CD14-positive monocyte (primary cell): ENCODE results near the gene DNALI1. TPM values are rescaled to one million over a fixed set of nuclear protein-coding genes. Genes with fewer than 3 reads are reported as not detected.
A peak's percentile ranks its signal among the peaks of the same experiment; 100 is the strongest.

Experiments used
- DNase-seq, 3 donors: peaks; one replicate each; pipeline ENCODE4 v3.0.0-alpha.2; 2011 to 2022
- H2AFZ ChIP-seq: 2 replicates; pipeline ENCODE4 v1.6.0; 2012; ENCODE audit warnings: mild to moderate bottlenecking, low read depth, low read length, inconsistent platforms; ENCODE audit not compliant: insufficient read depth, poor library complexity, severe bottlenecking
- H3K27ac ChIP-seq, 2 donors: 1 replicate in 1 of 2; 2 replicates in 1 of 2; pipeline ENCODE4 v1.5.1; 2012 to 2013; ENCODE audit warnings: low read length in 2 of 2, control low read depth in 1 of 2, inconsistent platforms in 1 of 2, low read depth in 1 of 2, mild to moderate bottlenecking in 1 of 2
- H3K27me3 ChIP-seq, 2 donors: one replicate each; pipeline versions ENCODE4 v1.6.0 to v1.6.1; 2011 to 2013; ENCODE audit warnings: low read length in 2 of 2; ENCODE audit not compliant: control insufficient read depth in 2 of 2, insufficient read depth in 2 of 2
- H3K36me3 ChIP-seq, 2 donors: replicated peaks in 1 of 2; 1 replicate in 1 of 2; 2 replicates in 1 of 2; pipeline versions ENCODE4 v1.5.1 to v1.6.1; 2012 to 2013; ENCODE audit warnings: low read length in 2 of 2, control low read depth in 1 of 2, inconsistent platforms in 1 of 2, mild to moderate bottlenecking in 1 of 2; ENCODE audit not compliant: insufficient read depth in 2 of 2, control insufficient read depth in 1 of 2
- H3K4me1 ChIP-seq, 2 donors: 1 replicate in 1 of 2; 2 replicates in 1 of 2; pipeline versions ENCODE4 v1.5.1 to v1.6.1; 2012 to 2013; ENCODE audit warnings: low read length in 2 of 2, control low read depth in 1 of 2, inconsistent platforms in 1 of 2, mild to moderate bottlenecking in 1 of 2, moderate library complexity in 1 of 2; ENCODE audit not compliant: insufficient read depth in 2 of 2, control insufficient read depth in 1 of 2
- H3K4me2 ChIP-seq: replicated peaks from 2 replicates; pipeline ENCODE3; 2012; ENCODE audit warnings: low read length, moderate library complexity, mild to moderate bottlenecking; ENCODE audit not compliant: poor library complexity, severe bottlenecking; ENCODE audit errors: extremely low read depth
- H3K4me3 ChIP-seq, 3 experiments: fragments of 200-600 bp in 1 of 3; sonication (generic) in 1 of 3; replicated peaks in 1 of 3; 1 replicate in 2 of 3; 2 replicates in 1 of 3; pipeline ENCODE4 v1.5.1; 2011 to 2013; ENCODE audit warnings: low read length in 3 of 3, mild to moderate bottlenecking in 3 of 3, control low read depth in 2 of 3, low read depth in 2 of 3, inconsistent platforms in 1 of 3, moderate library complexity in 1 of 3
- H3K79me2 ChIP-seq: 2 replicates; pipeline ENCODE4 v1.6.0; 2012; ENCODE audit warnings: mild to moderate bottlenecking, control low read depth, inconsistent platforms, low read length, moderate library complexity; ENCODE audit not compliant: insufficient read depth
- H3K9ac ChIP-seq: 2 replicates; pipeline ENCODE4 v1.6.0; 2017; ENCODE audit warnings: low read length, mild to moderate bottlenecking; ENCODE audit not compliant: insufficient read depth, poor library complexity, severe bottlenecking
- H3K9me3 ChIP-seq, 2 donors: replicated peaks in 1 of 2; 1 replicate in 1 of 2; 2 replicates in 1 of 2; pipeline versions ENCODE4 v1.5.1 to v1.6.1; 2012 to 2013; ENCODE audit warnings: low read length in 2 of 2, control low read depth in 1 of 2; ENCODE audit not compliant: control insufficient read depth in 1 of 2, insufficient read depth in 1 of 2
- H4K20me1 ChIP-seq: 2 replicates; pipeline ENCODE4 v1.6.0; 2012; ENCODE audit warnings: mild to moderate bottlenecking, low read length, control low read depth, moderate library complexity; ENCODE audit not compliant: insufficient read depth
- H3K27ac Mint-ChIP-seq, 7 donors: one replicate each; pipeline ENCODE4 v1.8.0; 2020; ENCODE audit warnings: mild to moderate bottlenecking in 7 of 7, mixed read lengths in 7 of 7, moderate library complexity in 6 of 7, inconsistent platforms in 2 of 7
- H3K27me3 Mint-ChIP-seq, 3 donors: one replicate each; pipeline ENCODE4 v1.8.0; 2021 to 2022; ENCODE audit warnings: low read depth in 3 of 3, mild to moderate bottlenecking in 3 of 3, mixed read lengths in 3 of 3, moderate library complexity in 3 of 3, inconsistent platforms in 1 of 3
- H3K36me3 Mint-ChIP-seq, 2 donors: one replicate each; pipeline ENCODE4 v1.8.0; 2020; ENCODE audit warnings: mixed read lengths in 2 of 2, inconsistent platforms in 1 of 2, mild to moderate bottlenecking in 1 of 2
- H3K4me1 Mint-ChIP-seq: one replicate; pipeline ENCODE4 v1.8.0; 2020; ENCODE audit warnings: mild to moderate bottlenecking, mixed read lengths
- H3K4me3 Mint-ChIP-seq, 2 donors: one replicate each; pipeline ENCODE4 v1.8.0; 2020; ENCODE audit warnings: mild to moderate bottlenecking in 2 of 2, mixed read lengths in 2 of 2, moderate library complexity in 1 of 2
- H3K9me3 Mint-ChIP-seq, 7 donors: one replicate each; pipeline ENCODE4 v1.8.0; 2020 to 2022; ENCODE audit warnings: mixed read lengths in 7 of 7, mild to moderate bottlenecking in 6 of 7, moderate library complexity in 6 of 7, inconsistent platforms in 2 of 7
- WGBS: methylation state at CpG from one replicate; pipeline ENCODE4 v1.1.5; 2013; ENCODE audit warnings: missing lambda C conversion rate; ENCODE audit not compliant: insufficient coverage; 5-methylcytosine and 5-hydroxymethylcytosine counted together
- intact Hi-C, 2 donors: fragments of 100-400 bp; cut with micrococcal nuclease; formaldehyde crosslinking; loops; one replicate each; pipeline versions ENCODE4 v1.15.0 to v1.15.1; 2023
- polyA minus RNA-seq: library from RNA; depleted of rRNA, polyadenylated mRNA; stranded (reverse); fragments of >200 nt; gene quantifications from 2 replicates; pipeline ENCODE4 v1.2.3, GENCODE V29; 2012
- polyA plus RNA-seq, 3 donors: library from polyadenylated mRNA; depleted of rRNA in 1 of 3; unstranded in 2 of 3; stranded (reverse) in 1 of 3; fragments of 300-500 nt in 2 of 3; fragments of >200 nt in 1 of 3; fragmentation: Illumina TruSeq in 2 of 3; gene quantifications; 1 replicate in 2 of 3; 2 replicates in 1 of 3; pipeline ENCODE4 v1.2.3, GENCODE V29; 2012 to 2021
- total RNA-seq, 12 experiments: library from RNA in 1 of 12; stranded (reverse) in 1 of 12; fragments of 120-200 nt in 1 of 12; gene quantifications; one replicate each; pipeline ENCODE4 v1.2.4 and lab custom pipeline; 2013 to 2026; ENCODE audit warnings: mixed read lengths in 6 of 12, inconsistent platforms in 1 of 12
- TF ChIP-seq, protein P1 (sequence below): fragments of 200-600 bp; IDR thresholded peaks from one replicate; pipeline ENCODE4 v1.8.0; 2022; ENCODE audit warnings: antibody characterized with exemption, mild to moderate bottlenecking

DNALI1 gene
- total RNA-seq (2013) = 0.13 TPM
- not detected for polyA plus RNA-seq
- not detected in 2 replicates for polyA minus RNA-seq
- 0 to 3.4 (median 0.17) reads per million in 11 experiments for total RNA-seq (lab: John Stamatoyannopoulos, UW)

GRCh38 chr1:37556712-37557196, at the start of gene DNALI1:
Gene DNALI1 (plus strand): TSS chr1:37556940. CDS start chr1:37556995, 55 bp downstream.
- Histone ChIP-seq H3K27me3 (no peaks in the 10 kb centered on the region), H3K4me2 (peak within 1 kb of the TSS; percentile 22), H3K4me3 (no peak within 1 kb of the TSS), H4K20me1 (no peaks in the 10 kb centered on the region), H3K9ac (peak within 1 kb of the TSS; percentile 34), H3K9me3 (no peaks in the 10 kb centered on the region), H3K27ac (no peak within 1 kb of the TSS), H2AFZ (peak within 1 kb of the TSS; percentile 71), H3K36me3 (peaks cover 0 to 10% of the 10 kb centered on the region in 2 donors), H3K4me1 (peaks cover 11 to 26% of the 10 kb centered on the region in 2 donors), H3K79me2 (peaks cover 23% of the 10 kb centered on the region)
- Mint-ChIP-seq H3K27ac (peak within 1 kb of the TSS in 3 of 7 donors; percentile 12 to 34 (median 13)), H3K9me3 (peaks cover 0 to 7% (median 0%) of the 10 kb centered on the region in 7 donors), H3K36me3 (peaks cover 11% of the 10 kb centered on the region in 2 donors), H3K27me3 (no peaks in the 10 kb centered on the region), H3K4me3 (peak within 1 kb of the TSS; percentile 45 to 72), H3K4me1 (peaks cover 21% of the 10 kb centered on the region)
- intact Hi-C loops = loop anchor here (5.0 to 10.0 kb wide), 3 partner anchors 41 to 458 kb away; partner anchors contain the start of genes GNL2 (in 1 of the 2) and UTP11 (in 1 of the 2)
- peak; percentile 8 to 40 (median 21) for DNase-seq
- TF ChIP-seq, protein P1, sequence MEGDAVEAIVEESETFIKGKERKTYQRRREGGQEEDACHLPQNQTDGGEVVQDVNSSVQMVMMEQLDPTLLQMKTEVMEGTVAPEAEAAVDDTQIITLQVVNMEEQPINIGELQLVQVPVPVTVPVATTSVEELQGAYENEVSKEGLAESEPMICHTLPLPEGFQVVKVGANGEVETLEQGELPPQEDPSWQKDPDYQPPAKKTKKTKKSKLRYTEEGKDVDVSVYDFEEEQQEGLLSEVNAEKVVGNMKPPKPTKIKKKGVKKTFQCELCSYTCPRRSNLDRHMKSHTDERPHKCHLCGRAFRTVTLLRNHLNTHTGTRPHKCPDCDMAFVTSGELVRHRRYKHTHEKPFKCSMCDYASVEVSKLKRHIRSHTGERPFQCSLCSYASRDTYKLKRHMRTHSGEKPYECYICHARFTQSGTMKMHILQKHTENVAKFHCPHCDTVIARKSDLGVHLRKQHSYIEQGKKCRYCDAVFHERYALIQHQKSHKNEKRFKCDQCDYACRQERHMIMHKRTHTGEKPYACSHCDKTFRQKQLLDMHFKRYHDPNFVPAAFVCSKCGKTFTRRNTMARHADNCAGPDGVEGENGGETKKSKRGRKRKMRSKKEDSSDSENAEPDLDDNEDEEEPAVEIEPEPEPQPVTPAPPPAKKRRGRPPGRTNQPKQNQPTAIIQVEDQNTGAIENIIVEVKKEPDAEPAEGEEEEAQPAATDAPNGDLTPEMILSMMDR = no peak
- 39% methylated on average over 31 of the region's 31 CpGs for WGBS

DNA sequence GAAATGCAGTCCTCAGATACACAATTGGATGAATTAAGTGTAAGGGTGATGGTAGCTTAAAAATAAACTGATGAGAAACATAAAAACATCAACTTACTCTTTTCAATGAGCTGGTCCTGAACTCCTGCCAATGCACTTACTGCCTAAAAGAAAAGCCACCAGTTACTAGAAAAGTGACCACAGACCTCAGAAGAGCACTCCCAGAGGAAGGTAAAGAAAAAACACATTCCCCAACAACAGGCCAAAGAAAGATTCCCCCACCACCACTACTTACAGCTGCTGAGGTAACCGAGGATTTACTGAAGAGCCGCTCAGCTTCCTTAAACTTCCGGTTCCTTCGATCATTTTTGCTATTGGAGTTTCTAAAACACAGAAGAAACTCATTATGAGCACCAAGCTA, 47.6 kb upstream of the DNALI1 start:
- no peak for DNase-seq
- H3K27me3 Mint-ChIP-seq = peaks cover 0 to 3% (median 2%) of the 10 kb centered on the region in 3 donors
- H3K36me3 Mint-ChIP-seq = peaks cover 59 to 75% of the 10 kb centered on the region in 2 donors
- peaks cover 17% of the 10 kb centered on the region for H3K4me1 Mint-ChIP-seq
- Histone ChIP-seq H3K79me2 (peaks cover 18% of the 10 kb centered on the region), H3K9me3 (no peaks in the 10 kb centered on the region), H3K27me3 (no peaks in the 10 kb centered on the region), H4K20me1 (peaks cover 11% of the 10 kb centered on the region), H3K27ac (no peak overlapping the region), H3K36me3 (peaks cover 47 to 72% of the 10 kb centered on the region in 2 donors), H2AFZ (no peak overlapping the region), H3K9ac (no peak overlapping the region), H3K4me3 (no peak overlapping the region), H3K4me2 (no peak overlapping the region), H3K4me1 (peaks cover 10 to 11% of the 10 kb centered on the region in 2 donors)
- intact Hi-C loops = no loop called here
- 79% methylated on average over 4 of the region's 4 CpGs for WGBS
- TF ChIP-seq, protein P1 = no peak
- H3K4me3 Mint-ChIP-seq = no peak overlapping the region
- no peaks in the 10 kb centered on the region for H3K9me3 Mint-ChIP-seq
- H3K27ac Mint-ChIP-seq = no peak overlapping the region
